GM19324 (cell line): Measurements from ENCODE around the gene MRPS26.
A peak's percentile ranks its signal among the peaks of the same experiment; 100 is the strongest.
"Not testable (repeated sequence)": the region's sequence is repeated elsewhere in the genome, so short reads cannot be mapped to it uniquely, and the experiment has no call there.

Experiments used
- ATAC-seq: cut with Tn5 transposase; IDR thresholded peaks from one replicate; pipeline ENCODE4 v1.9.1; 2021; ENCODE audit warnings: mild to moderate bottlenecking, moderate library complexity; ENCODE audit not compliant: unreplicated experiment, low FRiP score

Gene MRPS26

DNA sequence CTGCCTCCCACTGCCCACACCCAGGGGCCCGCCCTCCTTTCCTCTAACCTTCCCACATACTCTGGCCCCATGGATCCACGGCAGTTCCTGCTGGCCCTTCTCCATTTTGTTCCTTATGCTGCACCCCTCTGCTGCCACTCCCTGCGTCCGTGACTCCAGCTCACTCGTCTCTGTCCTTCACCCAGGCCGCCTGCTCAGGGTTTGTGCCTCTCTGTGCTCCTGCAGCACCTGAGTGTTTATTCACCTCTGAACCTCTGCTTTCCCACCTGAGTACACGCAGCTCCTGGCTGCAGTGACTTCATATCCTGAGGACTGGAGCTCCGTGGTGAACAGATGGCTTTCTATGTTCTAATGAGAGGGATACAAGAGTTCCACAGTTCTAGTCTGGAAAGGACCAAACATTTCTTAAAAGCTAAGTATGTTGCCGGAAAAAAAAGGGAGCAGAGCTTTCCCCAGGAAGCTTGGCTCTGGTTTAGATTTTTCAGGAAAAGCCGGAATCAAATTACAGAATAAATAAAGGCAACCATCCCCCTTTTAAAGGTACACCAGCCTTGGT, 3.9 kb upstream of the MRPS26 start:
- ATAC-seq = no peak

DNA sequence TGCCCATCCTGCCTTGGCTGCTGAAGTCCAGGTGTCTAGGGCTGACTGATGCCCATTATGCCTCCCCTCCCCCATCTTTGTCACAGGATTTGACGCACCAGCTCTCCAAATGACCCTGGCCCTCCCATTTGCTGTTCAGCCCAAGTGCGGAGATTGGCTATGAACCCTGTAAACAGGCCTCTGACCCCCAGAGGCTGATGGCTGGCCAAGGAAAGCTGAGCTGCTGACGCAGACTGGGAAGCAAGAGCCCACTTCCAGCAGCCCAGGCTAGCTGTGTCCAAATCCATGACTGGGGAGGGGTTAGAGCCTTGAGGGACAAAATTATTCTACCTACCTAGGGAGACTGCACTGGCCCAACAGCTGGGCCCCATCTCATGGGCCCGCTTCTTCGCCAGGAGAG, 3.2 kb upstream of the MRPS26 start:
- no peak for ATAC-seq

DNA sequence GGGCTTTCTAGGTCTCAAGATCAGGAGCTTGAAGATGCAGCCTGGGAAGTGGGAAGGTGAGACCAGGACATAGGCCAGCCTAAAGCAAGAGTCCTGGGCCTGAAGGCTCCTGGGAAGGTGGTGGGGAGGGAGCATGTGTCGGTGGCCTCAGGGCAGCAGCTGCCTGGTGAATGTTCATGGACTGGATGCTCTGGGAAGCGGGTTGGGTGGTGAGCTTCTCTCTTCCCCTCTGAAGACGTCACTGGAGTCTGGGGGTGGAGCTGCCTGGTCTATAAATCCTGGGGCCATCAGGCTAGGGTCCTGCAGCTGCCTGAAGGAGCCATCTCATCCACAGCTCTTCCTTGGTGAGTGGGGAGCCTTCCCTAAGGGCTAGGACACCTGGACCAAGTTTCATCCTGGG, 2.5 kb upstream of the MRPS26 start, which contains the start of gene GNRH2:
Gene GNRH2 (plus strand): TSS at position 301 of the 400 bp plus-strand sequence. CDS start 793 bp downstream, outside the sequence.
- ATAC-seq = no peak

DNA sequence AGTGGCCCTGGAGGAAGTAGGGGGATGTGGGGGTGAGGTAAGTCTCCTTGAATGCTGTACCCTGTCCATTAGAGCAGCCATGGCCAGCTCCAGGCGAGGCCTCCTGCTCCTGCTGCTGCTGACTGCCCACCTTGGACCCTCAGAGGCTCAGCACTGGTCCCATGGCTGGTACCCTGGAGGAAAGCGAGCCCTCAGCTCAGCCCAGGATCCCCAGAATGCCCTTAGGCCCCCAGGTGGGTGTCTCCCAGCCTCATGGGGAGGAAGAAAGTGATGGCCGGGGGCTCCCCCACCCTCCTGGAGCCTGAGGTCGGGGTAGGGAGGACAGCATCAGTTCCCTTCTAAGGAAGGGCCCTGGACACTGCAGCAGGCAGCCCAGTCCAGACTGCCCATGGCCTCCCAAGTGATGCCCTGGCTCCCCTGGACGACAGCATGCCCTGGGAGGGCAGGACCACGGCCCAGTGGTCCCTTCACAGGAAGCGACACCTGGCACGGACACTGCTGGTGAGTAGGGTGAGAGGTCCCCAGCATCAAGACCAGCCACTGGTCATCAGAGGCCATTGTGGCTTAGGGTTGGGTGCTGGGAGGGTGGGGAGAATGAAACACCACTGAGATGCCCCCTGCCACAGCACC, 1.4 kb upstream of the MRPS26 start:
- no peak for ATAC-seq

DNA sequence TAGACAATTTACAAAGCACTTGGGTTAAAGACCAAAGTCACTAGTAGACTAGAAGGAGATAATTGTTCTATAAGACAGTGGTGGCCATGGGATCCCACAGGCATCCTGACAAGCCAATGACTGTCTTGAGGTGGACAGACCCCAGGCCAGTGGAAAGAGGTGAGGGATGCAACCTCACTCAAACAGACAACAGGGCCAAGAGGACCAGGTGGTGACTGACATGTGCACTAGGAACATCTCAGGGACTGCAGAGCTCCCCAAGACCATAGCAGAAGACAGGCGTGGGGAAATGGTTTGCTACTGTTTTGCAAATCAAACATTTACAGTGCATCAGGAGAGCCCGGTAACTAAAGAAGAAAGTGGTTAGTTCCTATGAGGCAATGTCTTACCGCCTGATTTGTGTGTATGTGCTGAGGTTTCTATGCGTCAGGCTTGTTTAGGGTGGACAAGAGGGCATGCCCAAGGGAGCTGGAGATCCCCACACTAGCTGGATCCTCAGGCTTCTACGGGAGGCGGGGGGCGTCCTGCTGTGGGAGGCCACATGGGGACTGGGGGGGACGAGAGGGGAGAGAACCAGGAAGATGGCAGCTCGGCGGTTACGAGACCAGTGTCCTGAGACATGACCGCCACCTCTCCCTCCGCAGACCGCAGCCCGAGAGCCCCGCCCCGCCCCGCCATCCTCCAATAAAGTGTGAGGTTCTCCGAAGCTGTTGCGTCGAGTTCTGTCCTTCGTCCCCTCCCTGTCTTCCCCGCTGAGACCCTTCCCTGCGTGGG, 623 bp upstream of the MRPS26 start:
- ATAC-seq = no peak

DNA sequence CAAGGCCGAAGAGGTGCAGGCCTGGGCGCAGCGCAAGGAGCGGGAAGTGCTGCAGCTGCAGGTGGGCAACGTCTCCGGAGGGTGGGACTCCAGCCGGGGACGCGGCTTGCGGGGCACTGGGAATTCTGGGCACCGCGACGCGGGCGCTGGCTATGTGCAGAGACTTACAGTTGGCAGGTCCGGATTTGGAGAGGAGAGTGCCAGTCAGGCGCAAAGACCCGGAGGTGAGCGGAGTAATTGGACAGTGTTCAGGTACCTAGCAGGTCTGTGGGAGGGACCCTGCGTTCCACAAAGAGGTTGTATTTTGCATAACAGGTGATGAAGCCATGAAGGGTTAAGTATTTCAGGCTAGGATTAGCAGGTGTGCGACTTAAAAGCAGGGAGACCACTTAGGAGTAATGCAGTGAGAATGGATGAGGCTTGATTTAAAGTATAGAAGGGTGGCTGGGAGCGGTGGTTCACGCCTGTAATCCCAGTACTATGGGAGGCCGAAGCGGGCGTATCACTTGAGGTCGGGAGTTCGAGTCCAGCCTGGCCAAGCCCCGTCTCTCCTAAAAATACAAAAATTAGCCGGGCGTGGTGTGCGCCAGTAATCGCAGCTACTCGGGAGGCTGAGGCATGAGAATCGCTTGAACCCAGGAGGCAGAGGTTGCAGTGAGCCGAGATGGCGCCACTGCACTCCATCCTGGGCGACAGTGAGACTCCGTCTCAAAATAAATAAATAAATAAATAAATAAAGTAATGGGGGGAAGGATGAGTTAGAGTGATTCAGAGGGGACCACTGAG, 1.0 kb downstream of the MRPS26 start:
- peak; percentile 0 for ATAC-seq

DNA sequence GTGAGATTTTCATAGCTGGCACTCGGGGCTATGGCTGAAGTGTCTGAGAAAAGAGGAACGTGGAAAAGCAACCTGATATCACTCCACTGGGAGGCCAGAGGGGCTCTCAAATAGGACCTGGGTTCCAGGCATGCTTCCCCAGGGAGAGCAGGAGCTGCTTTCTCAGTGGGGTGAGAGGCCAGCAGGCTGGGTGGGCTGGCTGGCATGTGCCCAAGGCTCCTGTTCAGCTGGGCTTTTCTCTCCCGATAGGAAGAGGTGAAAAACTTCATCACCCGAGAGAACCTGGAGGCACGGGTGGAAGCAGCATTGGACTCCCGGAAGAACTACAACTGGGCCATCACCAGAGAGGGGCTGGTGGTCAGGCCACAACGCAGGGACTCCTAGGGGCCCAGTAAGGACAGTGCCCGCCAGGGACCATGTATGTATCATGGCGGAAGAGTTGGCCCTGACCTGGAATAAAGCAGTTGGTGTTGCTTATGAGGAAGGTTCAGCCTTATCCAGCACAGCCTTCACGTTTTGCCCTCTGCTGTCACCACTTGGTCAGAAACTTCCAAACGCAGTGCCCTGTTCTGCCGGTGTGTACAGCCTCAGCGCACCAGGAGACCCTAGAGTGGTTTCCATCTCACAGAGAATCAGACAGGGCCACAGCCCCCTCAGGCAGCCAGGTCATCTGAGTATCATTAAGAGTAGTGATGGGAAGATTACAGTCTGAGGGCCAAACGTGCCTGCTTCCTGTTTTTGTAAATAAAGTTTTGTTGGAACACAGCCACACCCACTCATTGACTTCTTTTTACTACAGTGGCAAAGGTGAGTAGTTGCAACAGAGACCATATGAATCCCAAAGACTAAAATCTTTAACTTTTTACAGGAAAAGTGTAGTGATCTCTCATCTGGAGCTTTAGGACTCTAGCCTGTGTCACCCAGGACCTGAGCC, 1.9 kb downstream of the MRPS26 start:
- ATAC-seq = no peak

DNA sequence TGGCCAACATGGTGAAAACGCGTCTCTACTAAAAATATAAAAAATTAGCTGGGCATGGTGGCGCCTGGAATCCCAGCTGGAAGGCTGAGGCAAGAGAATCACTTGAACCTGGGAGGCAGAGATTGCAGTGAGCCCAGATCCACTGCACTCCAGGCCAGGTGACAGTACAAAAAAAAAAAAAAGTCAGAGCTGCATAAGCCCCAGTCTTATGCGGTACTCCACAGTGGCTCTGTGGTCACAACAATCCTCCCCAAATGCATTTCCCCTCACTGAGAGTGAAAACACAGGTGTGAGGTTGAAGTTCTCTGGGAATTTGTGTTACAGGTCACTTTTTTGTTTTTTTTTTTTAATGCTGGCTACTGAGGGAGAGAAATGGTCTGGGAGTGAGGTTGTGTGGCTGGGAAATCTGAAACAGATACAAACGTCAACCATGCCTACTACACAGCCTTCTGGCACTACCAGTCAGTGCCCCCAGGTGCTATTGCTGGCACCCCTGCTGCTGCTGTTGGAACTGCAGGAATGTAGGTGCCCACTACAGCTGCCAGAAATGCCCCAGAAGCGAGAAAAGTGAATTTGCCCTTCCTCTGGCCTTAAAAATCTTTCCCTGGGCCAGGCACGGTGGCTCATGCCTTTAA, 5.7 kb downstream of the MRPS26 start:
- no peak for ATAC-seq

DNA sequence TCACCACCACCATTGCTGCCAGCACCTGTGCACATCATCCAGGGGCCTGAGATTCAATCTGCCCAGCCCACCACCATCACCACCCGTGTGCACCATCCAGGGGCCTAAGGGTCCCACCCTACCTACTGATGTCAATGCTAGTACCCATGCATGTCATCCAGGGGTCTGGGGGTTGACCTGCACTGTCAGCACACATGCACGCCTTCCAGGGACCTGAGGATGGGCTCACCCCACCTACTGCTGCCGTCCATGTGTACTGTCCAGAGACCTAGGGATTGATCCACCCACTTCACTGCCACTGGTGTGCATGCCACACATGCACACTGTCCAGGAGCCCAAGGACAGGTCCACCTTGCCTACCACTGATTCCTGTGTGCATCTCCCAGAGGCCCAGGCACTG, 13.6 kb downstream of the MRPS26 start:
- ATAC-seq = no peak

DNA sequence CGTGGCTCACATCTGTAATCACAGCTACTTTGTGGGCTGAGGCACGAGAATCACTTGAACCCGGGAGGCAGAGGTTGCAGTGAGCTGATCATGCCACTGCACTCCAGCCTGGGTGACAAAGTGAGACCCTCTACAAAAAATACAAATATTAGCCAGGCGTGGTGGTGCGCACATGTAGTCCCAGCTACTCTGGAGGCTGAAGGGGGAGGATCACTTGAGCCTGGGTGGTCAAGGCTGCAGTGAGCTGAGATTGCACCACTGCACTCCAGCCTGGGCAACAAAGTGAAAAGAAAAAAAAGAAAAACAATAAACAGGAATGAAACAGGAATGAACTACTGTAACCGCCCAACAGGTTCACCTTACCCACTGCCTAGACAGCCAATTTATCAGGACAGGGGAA, 18.3 kb downstream of the MRPS26 start:
- not testable (repeated sequence) for ATAC-seq

DNA sequence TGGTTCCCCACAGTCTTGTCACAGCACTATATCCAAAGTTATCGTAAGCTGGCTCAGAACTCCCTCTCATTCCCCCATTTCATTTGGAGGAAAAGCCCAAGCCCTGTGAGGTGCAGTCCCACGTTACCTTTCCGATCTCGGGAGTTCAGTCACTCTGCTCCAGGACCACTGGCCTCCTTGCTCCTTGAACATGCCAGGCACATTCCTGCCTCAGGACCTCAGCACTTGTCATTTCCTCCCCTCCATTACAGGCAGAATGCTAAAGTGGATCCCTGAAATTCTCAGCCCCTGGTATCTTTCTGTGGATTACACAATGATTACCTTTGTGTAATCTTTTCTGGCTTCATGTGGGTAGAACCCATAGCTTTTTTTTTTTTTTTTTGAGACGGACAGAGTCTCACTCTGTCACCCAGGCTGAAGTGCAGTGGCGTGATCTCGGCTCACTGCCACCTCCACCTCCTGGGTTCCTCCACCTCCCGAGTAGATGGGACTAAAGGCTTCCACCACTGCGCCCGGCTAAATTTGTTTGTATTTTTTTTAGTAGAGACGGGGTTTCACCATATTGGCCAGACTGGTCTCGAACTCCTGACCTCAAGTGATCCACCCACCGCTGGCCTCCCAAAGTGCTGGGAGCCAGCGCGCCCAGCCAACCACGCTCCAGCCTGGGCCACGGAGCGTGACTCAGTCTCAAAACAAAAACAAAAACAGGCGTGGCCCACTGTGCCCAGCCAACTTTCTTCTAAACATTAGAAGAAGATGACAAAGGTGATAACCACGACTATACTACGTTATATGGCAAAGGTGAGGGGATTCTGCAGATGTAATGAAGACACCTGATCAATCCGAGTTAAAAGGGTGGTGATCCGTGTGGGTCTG, 21.5 kb downstream of the MRPS26 start:
- ATAC-seq = no peak

DNA sequence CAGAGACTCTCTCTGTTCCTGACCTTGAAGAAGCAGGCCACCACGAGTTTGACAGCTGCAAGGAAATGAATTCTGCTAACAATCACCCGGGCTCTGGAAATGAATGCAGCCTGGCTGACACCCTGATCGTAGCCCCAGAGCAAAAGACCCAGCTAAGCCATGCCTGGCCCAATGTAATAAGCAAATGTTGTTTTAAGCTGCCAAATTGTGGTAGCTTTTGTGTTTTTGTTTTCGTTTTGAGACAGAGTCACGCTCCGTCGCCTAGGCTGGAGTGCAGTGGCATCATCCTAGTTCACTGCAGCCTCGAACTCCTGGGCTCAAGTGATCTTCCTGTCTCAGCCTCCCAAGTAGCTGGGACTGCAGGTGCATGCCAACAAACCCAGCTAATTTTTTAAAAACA, 22.2 kb downstream of the MRPS26 start:
- ATAC-seq = no peak

DNA sequence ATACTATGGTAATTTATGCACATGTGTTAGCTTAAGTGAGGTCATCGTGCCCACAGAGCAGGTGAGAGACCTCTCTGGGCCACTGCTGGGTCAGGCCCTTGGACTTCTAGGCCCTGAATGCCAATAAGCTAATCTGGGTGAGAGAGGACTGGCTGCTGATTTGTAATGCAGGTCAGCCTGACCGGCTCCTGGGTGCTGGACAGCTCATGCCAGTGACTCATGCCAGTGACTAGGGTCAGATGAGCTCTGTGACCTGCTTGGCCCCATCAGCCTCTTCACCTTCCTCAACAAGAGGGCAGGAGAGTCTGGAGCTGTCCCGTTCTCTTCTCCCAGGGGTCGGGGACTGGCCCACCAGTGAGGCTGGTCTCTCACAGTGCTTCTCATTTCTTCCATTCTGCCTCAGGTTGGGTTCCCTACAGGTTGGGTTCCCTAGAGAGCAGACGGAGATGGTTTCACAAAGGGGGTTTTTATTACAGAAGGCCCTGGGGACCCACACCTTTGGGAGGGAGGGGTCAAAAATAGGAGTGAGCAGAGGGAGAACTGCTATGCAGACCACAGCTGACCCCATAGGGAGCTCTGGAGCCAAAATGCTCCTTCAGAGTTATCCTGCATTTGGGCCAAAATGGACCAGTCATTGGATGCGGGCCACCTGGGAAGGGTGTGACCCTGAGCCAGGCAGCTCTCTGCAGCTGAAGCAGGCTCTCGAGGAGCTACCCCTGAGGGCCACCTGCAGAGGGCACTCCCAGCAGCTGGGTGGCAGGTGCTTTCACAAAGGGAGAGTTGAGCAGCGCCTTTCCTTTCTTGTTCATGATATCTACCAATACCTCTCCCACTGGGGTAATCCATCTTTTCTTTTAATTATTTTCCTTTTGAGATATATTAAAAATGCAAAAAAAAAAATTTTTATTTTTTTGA, 23.4 kb downstream of the MRPS26 start:
- no peak for ATAC-seq

DNA sequence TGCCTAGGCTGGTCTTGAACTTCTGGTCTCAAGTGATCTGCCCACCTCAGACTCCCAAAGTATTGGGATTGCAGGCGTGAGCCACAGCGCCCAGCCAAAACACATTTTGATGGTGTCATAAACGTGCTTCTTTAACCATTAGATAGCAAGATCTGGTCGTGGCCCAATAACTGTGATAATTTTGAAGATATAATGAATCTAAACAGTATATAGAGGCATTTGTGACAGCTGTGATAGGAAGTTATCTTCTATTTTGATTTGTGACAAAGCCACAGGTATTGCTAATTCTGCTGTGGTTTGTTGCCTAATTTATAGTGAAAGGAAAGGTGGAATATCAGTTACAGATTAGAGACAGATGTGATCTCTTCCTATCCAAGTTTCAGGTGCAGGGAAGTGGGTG, 24.9 kb downstream of the MRPS26 start:
- no peak for ATAC-seq

DNA sequence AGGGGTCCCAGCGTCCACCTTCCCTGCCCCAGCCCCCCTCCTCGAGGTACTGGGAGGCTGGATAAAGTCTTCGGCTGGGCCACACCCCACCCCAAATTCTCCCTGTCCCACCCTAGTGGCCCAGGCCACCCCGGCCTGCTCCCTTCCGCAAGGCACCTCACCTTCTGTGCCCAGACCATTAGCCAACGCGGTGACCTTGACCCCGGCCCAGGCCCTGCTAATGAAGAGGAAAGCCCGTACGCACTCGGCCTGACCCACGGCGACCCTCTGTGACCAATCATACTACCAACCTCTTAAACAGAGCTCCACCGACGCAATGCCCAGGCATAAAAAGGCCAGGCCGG, 25.4 kb downstream of the MRPS26 start:
- no peak for ATAC-seq

DNA sequence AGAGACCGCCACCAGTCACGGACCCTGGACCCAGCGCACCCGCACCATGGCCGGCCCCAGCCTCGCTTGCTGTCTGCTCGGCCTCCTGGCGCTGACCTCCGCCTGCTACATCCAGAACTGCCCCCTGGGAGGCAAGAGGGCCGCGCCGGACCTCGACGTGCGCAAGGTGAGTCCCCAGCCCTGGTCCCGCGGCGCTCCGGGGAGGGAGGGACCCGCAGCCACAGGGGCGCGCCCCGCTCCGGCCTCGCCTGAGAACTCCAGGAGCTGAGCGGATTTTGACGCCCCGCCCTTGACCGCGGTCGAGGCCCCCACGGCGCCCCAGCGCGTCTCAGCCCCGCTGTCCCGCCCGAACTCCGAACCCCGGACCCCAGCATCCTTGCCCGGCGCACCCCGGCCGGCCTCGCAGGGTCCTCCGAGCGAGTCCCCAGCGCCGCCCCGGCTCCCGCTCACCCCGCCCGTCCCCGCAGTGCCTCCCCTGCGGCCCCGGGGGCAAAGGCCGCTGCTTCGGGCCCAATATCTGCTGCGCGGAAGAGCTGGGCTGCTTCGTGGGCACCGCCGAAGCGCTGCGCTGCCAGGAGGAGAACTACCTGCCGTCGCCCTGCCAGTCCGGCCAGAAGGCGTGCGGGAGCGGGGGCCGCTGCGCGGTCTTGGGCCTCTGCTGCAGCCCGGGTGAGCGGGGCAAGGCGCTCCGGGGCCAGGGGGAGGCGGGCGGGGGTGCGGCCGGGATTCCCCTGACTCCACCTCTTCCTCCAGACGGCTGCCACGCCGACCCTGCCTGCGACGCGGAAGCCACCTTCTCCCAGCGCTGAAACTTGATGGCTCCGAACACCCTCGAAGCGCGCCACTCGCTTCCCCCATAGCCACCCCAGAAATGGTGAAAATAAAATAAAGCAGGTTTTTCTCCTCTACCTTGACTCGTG, 26.0 kb downstream of the MRPS26 start, which contains the start of gene OXT:
Gene OXT (plus strand): TSS at position 11 of the 920 bp plus-strand sequence. CDS start 36 bp downstream, at position 47.
- no peak for ATAC-seq
